Measurements from ENCODE around the gene GABRD. TPM values are rescaled to one million over a fixed set of nuclear protein-coding genes. Genes with fewer than 3 reads are reported as not detected.

Gene GABRD
- total and polyA plus RNA-seq, 2 donors (not counting 3 experiments of a cell fraction or from before 2014, with no cell fraction given) = not detected

- H3K4me1 ChIP-seq (ENCODE audit: control insufficient read depth, extremely low read depth, insufficient read depth, low read length) = no peaks in the 10 kb centered on the region
Measured at GRCh38 chr1:2072109-2072806, 53.1 kb downstream of the GABRD start.

More at GRCh38 chr1:2072109-2072806, 53.1 kb downstream of the GABRD start:
- Histone ChIP-seq H3K9me3 (replicated peaks; ENCODE audit: control insufficient read depth, insufficient read depth, low read length) (no peaks in the 10 kb centered on the region), H3K36me3 (ENCODE audit: control insufficient read depth in 2 of 2, extremely low read depth in 1 of 2, insufficient read depth in 2 of 2, low read length in 2 of 2) (no peaks in the 10 kb centered on the region), H4K20me1 (replicated peaks; ENCODE audit: control insufficient read depth, extremely low read depth, insufficient read depth, low read length) (no peaks in the 10 kb centered on the region), H3K27me3 (ENCODE audit: control insufficient read depth in 2 of 2, insufficient read depth in 2 of 2, low read length in 2 of 2) (no peaks in the 10 kb centered on the region), H3K79me2 (ENCODE audit: control insufficient read depth, insufficient read depth, low read length) (no peaks in the 10 kb centered on the region), H3K9me1 (replicated peaks; ENCODE audit: control insufficient read depth, extremely low read depth, insufficient read depth, low read length) (no peaks in the 10 kb centered on the region), H3K9ac (replicated peaks; ENCODE audit: extremely low read depth, insufficient read depth, low read length) (no peak overlapping the region), H3K27ac (ENCODE audit: insufficient read depth, low read depth, low read length) (no peak overlapping the region), H3K4me3 (replicated peaks in 1 of 3; ENCODE audit: insufficient read depth in 1 of 3, low read depth in 1 of 3, low read length in 3 of 3) (no peak overlapping the region), H2AFZ (ENCODE audit: low read depth, low read length) (no peak overlapping the region), H3K4me2 (ENCODE audit: insufficient read depth, low read length) (no peak overlapping the region)
- BruUV-seq (replicated peaks) = no TSS peak
- DNase-seq (ENCODE audit: low read depth, low spot score) = no peak
- intact Hi-C loops (cut with micrococcal nuclease) (no loop called here), dilution Hi-C loops (cut with MboI; ENCODE audit: extremely low pct_ligation_motif_present, low sequenced_read_pairs) (no loop called here)
- CTCF ChIA-PET = interaction anchor here (1.4 kb wide), 1 partner anchor 28 kb away, joined by 5 read pairs; no protein-coding TSS in a partner anchor
- TF ChIP-seq FOS (IDR thresholded peaks at IDR 0.05; ENCODE audit: borderline replicate concordance, insufficient read depth, low read length) = no peak
- no peak for TF ChIP-seq POLR2AphosphoS5 (IDR thresholded peaks at IDR 0.05; ENCODE audit: insufficient read depth, low read depth, low read length)
- no peak for TF ChIP-seq CTCF (IDR thresholded peaks at IDR 0.05; ENCODE audit: extremely low read depth in 1 of 2, insufficient read depth in 1 of 2, low read depth in 1 of 2, low read length in 2 of 2)
- TF ChIP-seq EZH2 (IDR thresholded peaks at IDR 0.05; ENCODE audit: borderline replicate concordance, low read depth, low read length, severe bottlenecking) = no peak
- TF ChIP-seq MYC (IDR thresholded peaks at IDR 0.05; ENCODE audit: low read depth, low read length) = no peak
- no peak for TF ChIP-seq JUN (IDR thresholded peaks at IDR 0.05; ENCODE audit: borderline replicate concordance, insufficient read depth, insufficient read length, low read depth)
- no peak for TF ChIP-seq MAX (IDR thresholded peaks at IDR 0.05; ENCODE audit: insufficient read depth, insufficient read length)
- TF ChIP-seq GATA2 (IDR thresholded peaks at IDR 0.05; ENCODE audit: insufficient read depth, insufficient read length, low read depth, low read length) = no peak
- no peak for TF ChIP-seq POLR2A (IDR thresholded peaks at IDR 0.05; ENCODE audit: low read depth, low read length)
- POLR2A ChIA-PET = no interaction called here
- no peak for FAIRE-seq

Data from endothelial cell of umbilical vein (primary cell).